H1 (cell line): ENCODE data around the gene EXOSC1. TPM values are rescaled to one million over a fixed set of nuclear protein-coding genes. Genes with fewer than 3 reads are reported as not detected.

Experiments
- CTCF ChIA-PET: fragments of 300-600 bp; sonication (Branson Sonifier 250); formaldehyde crosslinking; loops from one replicate; lab custom pipeline; 2021; ENCODE audit not compliant: partially characterized antibody; lab: Charles Lee
- POLR2A ChIA-PET: fragments of 300-600 bp; sonication (Branson Sonifier 250); formaldehyde crosslinking; loops from one replicate; lab custom pipeline; 2021; ENCODE audit warnings: inconsistent platforms; ENCODE audit not compliant: partially characterized antibody; lab: Charles Lee
- DNase-seq, 2 experiments: peaks; one replicate each; pipeline versions ENCODE4 v3.0.0 to v3.0.0-alpha.2; 2010 to 2022; ENCODE audit warnings: low spot score in 2 of 2, low read depth in 1 of 2, mixed read lengths in 1 of 2
- FAIRE-seq: peaks from 2 replicates; lab custom pipeline; 2011; peaks lifted over from hg19 to GRCh38; lab: Jason Lieb, UNC
- H2AFZ ChIP-seq: 2 replicates; pipeline ENCODE4 v1.8.1; 2012; ENCODE audit warnings: low read length, inconsistent platforms
- H2AK5ac ChIP-seq: 2 replicates; pipeline ENCODE4 v1.6.1; 2013; ENCODE audit warnings: low read depth, low read length
- H2BK120ac ChIP-seq: replicated peaks from 2 replicates; pipeline ENCODE3; 2013; ENCODE audit warnings: low read depth, low read length, inconsistent platforms
- H2BK12ac ChIP-seq: 2 replicates; pipeline ENCODE4 v1.6.1; 2013; ENCODE audit warnings: low read depth, low read length
- H2BK15ac ChIP-seq: 2 replicates; pipeline ENCODE4 v1.6.1; 2013; ENCODE audit warnings: low read length
- H2BK20ac ChIP-seq: 2 replicates; pipeline ENCODE4 v1.6.1; 2013; ENCODE audit warnings: low read length
- H2BK5ac ChIP-seq: 2 replicates; pipeline ENCODE4 v1.6.1; 2013; ENCODE audit warnings: low read depth, low read length
- H3K14ac ChIP-seq: 2 replicates; pipeline ENCODE4 v1.6.1; 2013; ENCODE audit warnings: inconsistent platforms; ENCODE audit not compliant: insufficient read length
- H3K18ac ChIP-seq: 2 replicates; pipeline ENCODE4 v1.6.1; 2013; ENCODE audit warnings: low read length; ENCODE audit errors: extremely low read depth
- H3K23ac ChIP-seq: 2 replicates; pipeline ENCODE4 v1.6.1; 2013; ENCODE audit warnings: inconsistent platforms; ENCODE audit not compliant: insufficient read length
- H3K23me2 ChIP-seq: 2 replicates; pipeline ENCODE4 v1.6.1; 2013; ENCODE audit warnings: low read depth, low read length
- H3K27ac ChIP-seq: 2 replicates; pipeline ENCODE4 v1.6.1; 2011; ENCODE audit warnings: low read depth, low read length, inconsistent platforms
- H3K27me3 ChIP-seq, 4 experiments: replicated peaks in 1 of 4; 1 replicate in 1 of 4; 2 replicates in 3 of 4; pipeline versions ENCODE4 v1.6.1 to v1.8.1; 2011 to 2013; ENCODE audit warnings: low read length in 3 of 4, mild to moderate bottlenecking in 3 of 4, inconsistent platforms in 2 of 4, mixed read lengths in 2 of 4, moderate library complexity in 1 of 4; ENCODE audit not compliant: control insufficient read depth in 3 of 4, insufficient read depth in 3 of 4; ENCODE audit errors: extremely low read depth in 1 of 4
- H3K36me3 ChIP-seq, 4 experiments: 2 replicates each; pipeline versions ENCODE4 v1.6.1 to v1.8.1; 2011 to 2013; ENCODE audit warnings: mild to moderate bottlenecking in 4 of 4, low read length in 3 of 4, moderate library complexity in 2 of 4, control low read depth in 1 of 4, inconsistent platforms in 1 of 4; ENCODE audit not compliant: insufficient read depth in 4 of 4, control insufficient read depth in 2 of 4
- H3K4ac ChIP-seq: replicated peaks from 2 replicates; pipeline ENCODE3; 2013; ENCODE audit warnings: low read length, low read depth, mixed read lengths, inconsistent platforms; ENCODE audit not compliant: insufficient read length
- H3K4me1 ChIP-seq, 4 experiments: replicated peaks in 1 of 4; 1 replicate in 1 of 4; 2 replicates in 3 of 4; pipeline versions ENCODE4 v1.6.1 to v1.8.1; 2011 to 2013; ENCODE audit warnings: low read length in 3 of 4, inconsistent platforms in 2 of 4, mixed read lengths in 1 of 4; ENCODE audit not compliant: insufficient read depth in 4 of 4, control insufficient read depth in 3 of 4
- H3K4me2 ChIP-seq, 2 experiments: 2 replicates each; pipeline versions ENCODE4 v1.6.1 to v1.8.1; 2011 to 2013; ENCODE audit warnings: low read depth in 2 of 2, low read length in 2 of 2, control low read depth in 1 of 2, inconsistent platforms in 1 of 2, mild to moderate bottlenecking in 1 of 2; ENCODE audit not compliant: insufficient read depth in 1 of 2
- H3K4me3 ChIP-seq, 4 experiments: fragments of 200-600, 300-600 bp in 1 of 4; sonication (generic), shearing (Covaris generic), sonication (Bioruptor Twin) in 1 of 4; 2 replicates each; pipeline versions ENCODE4 v1.5.1 to v1.8.1; 2011 to 2016; ENCODE audit warnings: low read length in 4 of 4, low read depth in 3 of 4, control low read depth in 2 of 4, inconsistent platforms in 2 of 4, mild to moderate bottlenecking in 2 of 4, mixed read lengths in 1 of 4, moderate library complexity in 1 of 4; ENCODE audit not compliant: insufficient read depth in 2 of 4; ENCODE audit errors: extremely low read depth in 1 of 4
- H3K56ac ChIP-seq: replicated peaks from 2 replicates; pipeline ENCODE3; 2013; ENCODE audit warnings: low read depth, mild to moderate bottlenecking, mixed read lengths, low read length, inconsistent platforms; ENCODE audit not compliant: insufficient read length
- H3K79me1 ChIP-seq: 2 replicates; pipeline ENCODE4 v1.6.1; 2013; ENCODE audit warnings: low read depth, low read length, control low read depth
- H3K79me2 ChIP-seq, 2 experiments: 2 replicates each; pipeline versions ENCODE4 v1.6.1 to v1.8.1; 2012 to 2013; ENCODE audit warnings: low read length in 2 of 2, mild to moderate bottlenecking in 2 of 2, inconsistent platforms in 1 of 2; ENCODE audit not compliant: insufficient read depth in 2 of 2, control insufficient read depth in 1 of 2
- H3K9ac ChIP-seq, 4 experiments: replicated peaks in 1 of 4; 1 replicate in 1 of 4; 2 replicates in 3 of 4; pipeline versions ENCODE4 v1.6.1 to v1.8.1; 2011 to 2013; ENCODE audit warnings: low read depth in 3 of 4, low read length in 3 of 4, control low read depth in 2 of 4, mild to moderate bottlenecking in 2 of 4, moderate library complexity in 2 of 4, inconsistent platforms in 1 of 4; ENCODE audit errors: extremely low read depth in 1 of 4
- H3K9me3 ChIP-seq, 2 experiments: 2 replicates each; pipeline versions ENCODE4 v1.6.1 to v1.8.1; 2012 to 2013; ENCODE audit warnings: mild to moderate bottlenecking in 2 of 2, moderate library complexity in 2 of 2, control low read depth in 1 of 2, inconsistent platforms in 1 of 2, low read depth in 1 of 2, low read length in 1 of 2, mixed read lengths in 1 of 2; ENCODE audit not compliant: insufficient read depth in 2 of 2
- H4K20me1 ChIP-seq, 2 experiments: replicated peaks in 1 of 2; 2 replicates each; pipeline versions ENCODE3 to v1.8.1; 2011 to 2013; ENCODE audit warnings: inconsistent platforms in 2 of 2, low read length in 2 of 2, mild to moderate bottlenecking in 1 of 2; ENCODE audit not compliant: insufficient read depth in 2 of 2, control insufficient read depth in 1 of 2
- H4K5ac ChIP-seq: 2 replicates; pipeline ENCODE4 v1.6.1; 2013; ENCODE audit warnings: low read length, low read depth, mixed read lengths, inconsistent platforms; ENCODE audit not compliant: insufficient read length
- H4K8ac ChIP-seq: 2 replicates; pipeline ENCODE4 v1.8.0; 2013; ENCODE audit warnings: mild to moderate bottlenecking, moderate library complexity, low read length, inconsistent platforms; ENCODE audit not compliant: insufficient read depth; ENCODE audit errors: extremely low read depth
- H4K91ac ChIP-seq: replicated peaks from 2 replicates; pipeline ENCODE3; 2013; ENCODE audit warnings: low read length, mixed read lengths, inconsistent platforms; ENCODE audit not compliant: insufficient read length
- ASH2L ChIP-seq: fragments of 200-600, 300-600 bp; sonication (generic); IDR thresholded peaks from one replicate; pipeline ENCODE4 v1.7.1; 2017; ENCODE audit warnings: low read length
- EP300 ChIP-seq, 2 experiments: IDR thresholded peaks; 1 replicate in 1 of 2; 2 replicates in 1 of 2; pipeline ENCODE4 v1.6.1; 2011 to 2012; ENCODE audit warnings: low read depth in 2 of 2, low read length in 2 of 2, mild to moderate bottlenecking in 2 of 2, borderline replicate concordance in 1 of 2, inconsistent platforms in 1 of 2, moderate library complexity in 1 of 2
- SAP30 ChIP-seq: fragments of 300-600 bp; sonication (generic); IDR thresholded peaks from 2 replicates; pipeline ENCODE4 v1.7.1; 2012; ENCODE audit warnings: low read length, moderate library complexity, mild to moderate bottlenecking, inconsistent platforms; ENCODE audit not compliant: insufficient read depth, insufficient replicate concordance
- WGBS, 2 experiments: shearing (Covaris generic) in 1 of 2; methylation state at CpG; one replicate each; pipeline versions ENCODE4 v1.1.6 to v1.1.7; 2013 to 2015; ENCODE audit warnings: low lambda C conversion rate in 2 of 2, mixed read lengths in 2 of 2, inconsistent platforms in 1 of 2, low coverage in 1 of 2, missing lambda C conversion rate in 1 of 2; ENCODE audit not compliant: insufficient replicate concordance in 2 of 2, insufficient coverage in 1 of 2, insufficient read length in 1 of 2; ENCODE audit errors: extremely low coverage in 1 of 2, missing lambda C conversion rate in 1 of 2; 5-methylcytosine and 5-hydroxymethylcytosine counted together
- polyA plus RNA-seq, 7 experiments: library from polyadenylated mRNA; depleted of rRNA in 3 of 7; stranded (reverse) in 5 of 7; unstranded in 2 of 7; fragments of >200 nt in 5 of 7; fragments of 200-250 nt in 2 of 7; gene quantifications; 1 replicate in 5 of 7; 2 replicates in 1 of 7; 4 replicates in 1 of 7; pipeline versions ENCODE4 v1.2.1 to v1.2.3, GENCODE V29; 2011 to 2013; ENCODE audit warnings: missing spikeins in 2 of 7, mixed read lengths in 2 of 7
- total RNA-seq: library from RNA; stranded (reverse); fragmentation: NEBNext Ultra II Directional; extraction: Animal tissue kit (Norgen Biotek cat#: 25700); gene quantifications from 2 replicates; pipeline ENCODE4 v1.2.1, GENCODE V29; 2021

The EXOSC1 gene
- total and polyA plus RNA-seq, 2 of the 8 experiments (the other 6 are each of a cell fraction or from before 2014, with no cell fraction given): 52.1 to 68.1 TPM

DNA sequence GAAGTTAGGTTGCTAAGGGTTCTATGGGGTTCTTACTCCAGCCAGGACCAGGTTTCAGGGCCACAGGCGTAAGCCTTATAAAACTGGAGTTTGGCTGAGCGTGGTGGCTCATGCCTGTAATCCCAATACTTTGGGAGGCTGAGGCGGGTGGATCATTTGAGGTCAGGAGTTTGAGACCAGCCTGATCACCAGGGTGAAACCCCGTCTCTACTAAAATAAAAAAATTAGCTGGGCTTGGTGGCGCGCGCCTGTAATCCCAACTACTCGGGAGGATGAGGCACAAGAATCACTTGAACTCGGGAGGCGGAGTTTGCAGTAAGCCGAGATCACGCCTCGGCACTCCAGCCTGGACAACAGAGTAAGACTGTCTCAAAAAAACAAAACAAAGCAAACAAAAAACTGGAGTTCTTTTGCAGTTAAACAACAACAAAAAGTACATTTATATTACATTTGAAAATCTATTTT, 44.3 kb downstream of the EXOSC1 start:
- H3K18ac ChIP-seq: no peak overlapping the region
- WGBS, 2 experiments: 81% methylated on average over 13 of the region's 13 CpGs; no CpG with 5 or more reads in 1 of the 2 experiments
- H3K79me2 ChIP-seq: peaks cover 0 to 12% of the 10 kb centered on the region in 2 experiments; a peak in 2 of 4 replicates
- H3K4me3 ChIP-seq: peak overlapping the region; percentile 87 to 98 (median 88); a peak in 5 of 8 replicates
- H3K4ac ChIP-seq: no peak overlapping the region
- no peak overlapping the region for H3K14ac ChIP-seq
- H4K91ac ChIP-seq: no peak overlapping the region
- H2AK5ac ChIP-seq: no peak overlapping the region
- no peak for DNase-seq
- H3K4me1 ChIP-seq: peaks cover 0 to 7% (median 5%) of the 10 kb centered on the region in 4 experiments; a peak in 4 of 7 replicates
- TF ChIP-seq EP300 (IDR thresholded peaks at IDR 0.05; ENCODE audit: borderline replicate concordance in 1 of 2, low read depth in 2 of 2, low read length in 2 of 2) (no peak), ASH2L (peak; percentile 4), SAP30 (no peak)
- TF ChIP-seq, all 59 proteins: peak for 1
- Histone ChIP-seq H2BK15ac (no peak overlapping the region), H2BK20ac (no peak overlapping the region), H4K5ac (no peak overlapping the region), H3K9me3 (no peaks in the 10 kb centered on the region), H3K27me3 (no peaks in the 10 kb centered on the region), H4K8ac (peak overlapping the region; percentile 81; the same call in 1 of the 2 replicates), H3K56ac (no peak overlapping the region), H3K9ac (no peak overlapping the region), H3K4me2 (peak overlapping the region; percentile 81 to 83), H2BK12ac (no peak overlapping the region), H3K36me3 (peaks cover 0 to 22% (median 2%) of the 10 kb centered on the region in 4 experiments; a peak in 4 of 8 replicates), H2BK5ac (peak overlapping the region; percentile 73; the same call in 1 of the 2 replicates), H4K20me1 (peaks cover 0 to 7% of the 10 kb centered on the region in 2 experiments), H3K27ac (no peak overlapping the region; the same call in 1 of the 2 replicates), H3K23ac (no peak overlapping the region), H2AFZ (no peak overlapping the region; the same call in 1 of the 2 replicates), H2BK120ac (no peak overlapping the region), H3K23me2 (peaks cover 5% of the 10 kb centered on the region; the same call in 1 of the 2 replicates), H3K79me1 (peaks cover 4% of the 10 kb centered on the region; the same call in 1 of the 2 replicates)
- no peak for FAIRE-seq
- ChIA-PET POLR2A (interaction anchor here (0.8 to 4.6 kb wide), 23 partner anchors 9 to 134 kb away, joined by 3 to 31 read pairs (median 4); partner anchors contain the start of genes ARHGAP19, PGAM1 and UBTD1), CTCF (interaction anchor here (0.7 to 3.2 kb wide), 10 partner anchors 9 to 472 kb away, joined by 3 to 9 read pairs (median 5); no protein-coding TSS in a partner anchor)
